HUES64 (cell line): ENCODE measurements around the gene NRIP2.

Source experiments
- H3K27ac ChIP-seq: 2 replicates; pipeline ENCODE4 v1.7.0; 2013; ENCODE audit warnings: low read depth, low read length, inconsistent platforms
- H3K27me3 ChIP-seq: 2 replicates; pipeline ENCODE4 v1.6.1; 2013; ENCODE audit warnings: mild to moderate bottlenecking, low read length; ENCODE audit not compliant: insufficient read depth
- H3K36me3 ChIP-seq: 2 replicates; pipeline ENCODE4 v1.6.1; 2013; ENCODE audit warnings: mild to moderate bottlenecking, low read length; ENCODE audit not compliant: insufficient read depth
- H3K4me1 ChIP-seq: 2 replicates; pipeline ENCODE4 v1.6.1; 2013; ENCODE audit warnings: mild to moderate bottlenecking, low read length, moderate library complexity; ENCODE audit not compliant: insufficient read depth
- H3K4me3 ChIP-seq: 2 replicates; pipeline ENCODE4 v1.5.1; 2013; ENCODE audit warnings: mild to moderate bottlenecking, low read length, moderate library complexity
- H3K9ac ChIP-seq: 2 replicates; pipeline ENCODE4 v1.6.1; 2013; ENCODE audit warnings: mild to moderate bottlenecking, low read depth, low read length
- H3K9me3 ChIP-seq: 2 replicates; pipeline ENCODE4 v1.6.1; 2013; ENCODE audit warnings: low read depth, low read length; ENCODE audit not compliant: insufficient read depth
- WGBS: fragments of 150-250, 120-280 bp; methylation state at CpG from one replicate; pipeline ENCODE4 v1.1.7; 2013; ENCODE audit warnings: missing lambda C conversion rate; 5-methylcytosine and 5-hydroxymethylcytosine counted together

The NRIP2 gene

DNA sequence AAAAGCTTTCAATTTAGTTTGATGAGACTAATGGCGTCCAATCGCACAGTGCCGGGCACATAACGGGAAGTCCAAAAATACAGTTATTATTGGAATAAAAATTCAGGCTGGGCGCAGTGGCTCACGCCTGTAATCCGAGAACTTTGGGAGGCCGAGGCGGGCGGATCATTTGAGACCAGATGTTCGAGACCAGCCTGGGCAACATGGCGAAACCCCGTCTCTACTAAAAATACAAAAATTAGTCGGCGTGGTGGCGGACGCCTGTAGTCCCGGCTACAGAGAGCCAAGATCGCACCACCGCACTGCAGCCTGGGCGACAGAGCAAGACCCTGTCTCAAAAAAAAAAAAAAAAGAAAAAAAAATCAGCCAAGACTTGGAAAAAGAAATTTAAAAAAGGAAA is 41.3 kb downstream of the NRIP2 start:
- peak overlapping the region; percentile 76 for H3K4me3 ChIP-seq
- H3K9ac ChIP-seq: no peak overlapping the region
- WGBS: 95% methylated on average over 19 of the region's 21 CpGs
- H3K27me3 ChIP-seq: peaks cover 16% of the 10 kb centered on the region
- no peak overlapping the region for H3K27ac ChIP-seq
- H3K4me1 ChIP-seq: no peaks in the 10 kb centered on the region; the same call in 1 of the 2 replicates
- peaks cover 22% of the 10 kb centered on the region for H3K36me3 ChIP-seq
- no peaks in the 10 kb centered on the region for H3K9me3 ChIP-seq

GRCh38 chr12:2792671-2793500 is 41.9 kb downstream of the NRIP2 start:
- H3K27ac ChIP-seq: no peak overlapping the region
- no peak overlapping the region for H3K4me3 ChIP-seq
- no peak overlapping the region for H3K9ac ChIP-seq
- H3K4me1 ChIP-seq: no peaks in the 10 kb centered on the region; the same call in 1 of the 2 replicates
- peaks cover 16% of the 10 kb centered on the region for H3K27me3 ChIP-seq
- WGBS: 86% methylated on average over 25 of the region's 25 CpGs
- peaks cover 16% of the 10 kb centered on the region for H3K36me3 ChIP-seq
- H3K9me3 ChIP-seq: no peaks in the 10 kb centered on the region

DNA sequence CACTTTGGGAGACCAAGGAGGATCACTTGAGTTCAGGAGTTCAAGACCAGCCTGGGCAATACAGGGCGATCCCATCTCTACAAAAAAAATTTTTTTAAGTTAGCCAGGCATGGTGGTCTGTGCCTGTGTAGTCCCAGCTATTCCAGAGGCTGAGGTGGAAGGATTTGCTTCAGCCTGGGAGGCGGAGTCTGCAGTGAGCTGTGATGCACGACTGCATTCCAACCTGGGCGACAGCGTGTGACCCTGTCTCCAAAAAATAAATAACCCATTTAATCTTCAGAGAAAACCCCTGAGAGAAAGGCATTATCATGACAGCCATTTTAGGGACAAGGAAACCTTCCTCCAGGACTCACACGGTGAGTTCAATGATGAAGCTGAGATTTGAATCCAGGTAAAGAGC is 43.7 kb downstream of the NRIP2 start:
- peaks cover 16% of the 10 kb centered on the region for H3K27me3 ChIP-seq
- no peak overlapping the region for H3K9ac ChIP-seq
- WGBS: 79% methylated on average over 6 of the region's 6 CpGs
- H3K36me3 ChIP-seq: no peaks in the 10 kb centered on the region
- no peak overlapping the region for H3K27ac ChIP-seq
- no peak overlapping the region for H3K4me3 ChIP-seq
- no peaks in the 10 kb centered on the region; the same call in 1 of the 2 replicates for H3K4me1 ChIP-seq
- H3K9me3 ChIP-seq: no peaks in the 10 kb centered on the region

DNA sequence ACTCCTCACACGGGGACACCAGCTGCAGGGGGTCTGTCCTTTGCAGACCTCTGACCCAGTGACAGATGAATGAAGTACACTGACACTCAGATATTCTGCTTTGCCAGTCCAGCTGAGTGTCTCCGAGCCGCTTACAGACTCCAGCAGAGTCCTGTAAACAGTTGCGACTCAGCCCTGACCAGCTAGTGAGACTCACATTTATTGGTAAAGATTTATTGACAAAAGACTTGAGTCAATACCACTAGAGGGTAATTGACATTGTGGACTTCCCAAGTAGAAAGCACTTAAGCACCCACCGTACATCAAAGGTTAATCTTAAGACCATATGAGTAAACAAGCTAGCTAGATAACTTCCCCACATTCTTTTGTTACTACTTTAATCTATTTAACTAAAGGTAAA is 49.8 kb downstream of the NRIP2 start:
- Histone ChIP-seq H3K9me3 (no peaks in the 10 kb centered on the region), H3K4me3 (no peak overlapping the region), H3K36me3 (no peaks in the 10 kb centered on the region), H3K27me3 (peaks cover 26% of the 10 kb centered on the region), H3K27ac (no peak overlapping the region), H3K9ac (no peak overlapping the region), H3K4me1 (no peaks in the 10 kb centered on the region)
- 72% methylated on average over 5 of the region's 5 CpGs for WGBS

DNA sequence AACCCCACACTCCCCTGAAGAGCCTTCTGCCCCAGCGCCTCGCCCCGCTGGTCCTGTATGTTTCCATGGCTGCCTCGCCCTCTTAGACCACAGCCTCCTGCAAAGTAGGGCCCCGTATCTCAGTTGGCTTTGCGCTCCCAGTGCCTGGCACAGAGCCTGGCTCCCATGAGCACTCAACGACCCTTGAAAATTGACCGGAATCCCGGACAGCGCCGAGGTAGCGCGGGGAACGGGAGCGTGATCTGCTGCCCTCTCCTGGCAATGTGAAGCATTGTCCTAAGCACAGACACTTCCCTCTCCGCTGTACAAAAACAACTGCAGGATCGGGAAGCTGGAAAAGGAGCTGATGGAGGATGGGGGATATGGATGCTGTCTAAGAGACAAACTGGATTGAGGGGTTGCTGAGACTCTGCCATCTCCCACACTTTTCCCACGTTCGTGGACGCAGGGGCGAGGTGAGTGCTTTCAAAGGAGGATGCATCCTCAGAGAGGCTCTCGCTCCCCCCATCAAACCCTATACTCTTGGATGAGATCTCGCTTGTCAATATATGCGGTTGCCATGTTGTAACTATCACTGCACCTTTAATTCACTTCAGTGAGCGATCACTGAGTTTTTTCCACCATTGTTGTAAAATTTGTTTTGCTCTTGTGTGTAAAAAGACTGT is 50.8 kb downstream of the NRIP2 start:
- no peak overlapping the region for H3K4me3 ChIP-seq
- peaks cover 7% of the 10 kb centered on the region for H3K4me1 ChIP-seq
- H3K27ac ChIP-seq: no peak overlapping the region
- no peaks in the 10 kb centered on the region for H3K9me3 ChIP-seq
- H3K36me3 ChIP-seq: no peaks in the 10 kb centered on the region
- H3K9ac ChIP-seq: no peak overlapping the region
- peaks cover 23% of the 10 kb centered on the region for H3K27me3 ChIP-seq
- whole genome bisulfite sequencing: 23% methylated on average over 24 of the region's 25 CpGs

GRCh38 chr12:2779281-2779680 is 55.6 kb downstream of the NRIP2 start:
- H3K4me3 ChIP-seq: no peak overlapping the region
- H3K27ac ChIP-seq: no peak overlapping the region
- peaks cover 8% of the 10 kb centered on the region for H3K27me3 ChIP-seq
- no peaks in the 10 kb centered on the region for H3K9me3 ChIP-seq
- WGBS: 46% methylated on average over 4 of the region's 4 CpGs
- H3K4me1 ChIP-seq: peaks cover 21% of the 10 kb centered on the region
- H3K36me3 ChIP-seq: no peaks in the 10 kb centered on the region
- no peak overlapping the region for H3K9ac ChIP-seq

DNA sequence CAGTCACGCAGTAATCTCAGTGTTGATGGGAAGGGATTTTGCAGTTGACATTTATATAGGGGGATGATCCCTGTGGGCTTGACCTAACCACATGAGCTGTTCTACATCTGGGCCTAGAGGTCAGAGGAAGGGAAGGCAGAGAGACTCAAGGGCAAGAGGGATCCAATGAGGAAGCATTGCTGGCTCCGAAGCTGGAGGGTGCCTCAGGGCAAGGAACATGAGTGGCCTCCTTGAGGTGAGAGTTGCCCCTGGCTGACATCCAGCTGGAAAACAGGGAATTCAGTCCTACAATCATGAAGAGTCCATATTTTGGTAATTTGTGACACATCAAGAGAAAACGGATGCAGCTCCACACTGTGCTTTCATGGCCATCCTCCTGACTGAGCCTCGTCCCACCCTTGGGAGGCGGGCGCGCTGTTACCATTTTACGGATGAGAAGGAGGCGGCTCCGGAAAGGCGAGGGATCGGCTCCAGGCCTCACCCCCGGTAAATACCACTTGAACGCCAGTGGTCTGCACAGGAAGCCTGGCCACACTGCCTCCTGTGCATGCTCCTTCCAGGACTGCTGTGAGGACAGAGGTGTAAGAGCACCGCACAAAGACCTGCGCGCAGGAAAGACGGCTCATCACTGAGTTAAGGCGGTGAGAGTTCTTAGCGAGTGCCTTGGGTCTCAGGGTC is 58.6 kb downstream of the NRIP2 start:
- no peaks in the 10 kb centered on the region for H3K36me3 ChIP-seq
- peaks cover 21% of the 10 kb centered on the region for H3K4me1 ChIP-seq
- no peak overlapping the region for H3K4me3 ChIP-seq
- H3K27ac ChIP-seq: no peak overlapping the region
- no peaks in the 10 kb centered on the region for H3K27me3 ChIP-seq
- H3K9ac ChIP-seq: no peak overlapping the region
- no peaks in the 10 kb centered on the region for H3K9me3 ChIP-seq
- 95% methylated on average over 20 of the region's 20 CpGs for WGBS

GRCh38 chr12:2775431-2775830 is 59.4 kb downstream of the NRIP2 start:
- peaks cover 21% of the 10 kb centered on the region for H3K4me1 ChIP-seq
- no peak overlapping the region for H3K4me3 ChIP-seq
- H3K9me3 ChIP-seq: no peaks in the 10 kb centered on the region
- no peaks in the 10 kb centered on the region for H3K36me3 ChIP-seq
- H3K9ac ChIP-seq: no peak overlapping the region
- H3K27me3 ChIP-seq: no peaks in the 10 kb centered on the region
- H3K27ac ChIP-seq: no peak overlapping the region
- WGBS: 92% methylated on average over 8 of the region's 8 CpGs
